A549 (cell line): ENCODE data around the gene CARS1.

Source experiments
- BHLHE40 ChIP-seq: IDR thresholded peaks from 2 replicates; pipeline ENCODE4 v1.6.1; 2012; ENCODE audit warnings: low read depth, low read length, inconsistent platforms
- POLR2A ChIP-seq: IDR thresholded peaks from 2 replicates; pipeline ENCODE4 v1.6.1; 2012; ENCODE audit warnings: mild to moderate bottlenecking, low read length
- ZNF302 ChIP-seq: fragments of 250-450 bp; sonication (Bioruptor Pico); IDR thresholded peaks from 2 replicates; pipeline ENCODE4 v1.9.0; 2021; ENCODE audit warnings: inconsistent platforms, mild to moderate bottlenecking, moderate library complexity
- TF ChIP-seq, protein P1 (sequence below): fragments of >200 bp; sonication (Bioruptor Twin); formaldehyde crosslinking; IDR thresholded peaks from 3 replicates; pipeline ENCODE4 v1.5.1; 2016

DNA sequence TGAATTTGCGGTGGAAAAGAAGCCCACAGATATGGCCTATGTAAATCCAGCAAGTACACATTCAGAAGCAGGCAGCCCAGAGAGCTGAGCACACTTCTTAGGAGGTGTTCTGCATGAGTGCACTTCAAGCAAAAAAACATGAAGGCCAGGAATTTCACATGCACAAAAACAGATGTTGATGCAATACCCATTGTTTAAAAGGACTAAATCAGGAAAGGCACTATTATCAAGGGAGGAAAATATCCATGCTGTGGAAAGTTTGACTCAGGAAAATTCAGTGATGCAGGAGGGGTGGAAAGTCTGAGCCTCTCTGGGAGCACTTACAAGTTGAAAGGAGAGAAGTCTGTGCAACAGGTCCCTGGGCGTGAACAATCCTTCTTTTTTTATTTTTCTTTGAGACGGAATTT lies 15.8 kb upstream of the CARS1 start:
- TF ChIP-seq POLR2A, result no peak
- TF ChIP-seq, protein P1, sequence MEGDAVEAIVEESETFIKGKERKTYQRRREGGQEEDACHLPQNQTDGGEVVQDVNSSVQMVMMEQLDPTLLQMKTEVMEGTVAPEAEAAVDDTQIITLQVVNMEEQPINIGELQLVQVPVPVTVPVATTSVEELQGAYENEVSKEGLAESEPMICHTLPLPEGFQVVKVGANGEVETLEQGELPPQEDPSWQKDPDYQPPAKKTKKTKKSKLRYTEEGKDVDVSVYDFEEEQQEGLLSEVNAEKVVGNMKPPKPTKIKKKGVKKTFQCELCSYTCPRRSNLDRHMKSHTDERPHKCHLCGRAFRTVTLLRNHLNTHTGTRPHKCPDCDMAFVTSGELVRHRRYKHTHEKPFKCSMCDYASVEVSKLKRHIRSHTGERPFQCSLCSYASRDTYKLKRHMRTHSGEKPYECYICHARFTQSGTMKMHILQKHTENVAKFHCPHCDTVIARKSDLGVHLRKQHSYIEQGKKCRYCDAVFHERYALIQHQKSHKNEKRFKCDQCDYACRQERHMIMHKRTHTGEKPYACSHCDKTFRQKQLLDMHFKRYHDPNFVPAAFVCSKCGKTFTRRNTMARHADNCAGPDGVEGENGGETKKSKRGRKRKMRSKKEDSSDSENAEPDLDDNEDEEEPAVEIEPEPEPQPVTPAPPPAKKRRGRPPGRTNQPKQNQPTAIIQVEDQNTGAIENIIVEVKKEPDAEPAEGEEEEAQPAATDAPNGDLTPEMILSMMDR, result no peak
- no peak for TF ChIP-seq BHLHE40
- no peak for TF ChIP-seq ZNF302
